ENCODE results near the gene LYVE1.

GRCh38 chr11:10564030-10564429, 4.4 kb downstream of the LYVE1 start:
- TF ChIP-seq, protein P1, sequence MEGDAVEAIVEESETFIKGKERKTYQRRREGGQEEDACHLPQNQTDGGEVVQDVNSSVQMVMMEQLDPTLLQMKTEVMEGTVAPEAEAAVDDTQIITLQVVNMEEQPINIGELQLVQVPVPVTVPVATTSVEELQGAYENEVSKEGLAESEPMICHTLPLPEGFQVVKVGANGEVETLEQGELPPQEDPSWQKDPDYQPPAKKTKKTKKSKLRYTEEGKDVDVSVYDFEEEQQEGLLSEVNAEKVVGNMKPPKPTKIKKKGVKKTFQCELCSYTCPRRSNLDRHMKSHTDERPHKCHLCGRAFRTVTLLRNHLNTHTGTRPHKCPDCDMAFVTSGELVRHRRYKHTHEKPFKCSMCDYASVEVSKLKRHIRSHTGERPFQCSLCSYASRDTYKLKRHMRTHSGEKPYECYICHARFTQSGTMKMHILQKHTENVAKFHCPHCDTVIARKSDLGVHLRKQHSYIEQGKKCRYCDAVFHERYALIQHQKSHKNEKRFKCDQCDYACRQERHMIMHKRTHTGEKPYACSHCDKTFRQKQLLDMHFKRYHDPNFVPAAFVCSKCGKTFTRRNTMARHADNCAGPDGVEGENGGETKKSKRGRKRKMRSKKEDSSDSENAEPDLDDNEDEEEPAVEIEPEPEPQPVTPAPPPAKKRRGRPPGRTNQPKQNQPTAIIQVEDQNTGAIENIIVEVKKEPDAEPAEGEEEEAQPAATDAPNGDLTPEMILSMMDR (conservative IDR thresholded peaks at IDR 0.05), result no peak
- TF ChIP-seq ZFX (IDR thresholded peaks at IDR 0.05), result no peak

Data from C4-2B (cell line).